AG10803 (cell line): ENCODE results near the gene ADARB2.

Experiments
- DNase-seq: peaks from one replicate; pipeline ENCODE4 v3.0.0; 2010; ENCODE audit warnings: low read depth
- H3K4me3 ChIP-seq: 2 replicates; pipeline ENCODE4 v1.5.1; 2011; ENCODE audit warnings: mild to moderate bottlenecking, low read length, control low read depth
- TF ChIP-seq, protein P1 (sequence below): conservative IDR thresholded peaks from 2 replicates; pipeline ENCODE4 v1.5.1; 2011; ENCODE audit warnings: mild to moderate bottlenecking, low read length, control low read depth, inconsistent platforms

ADARB2 gene

DNA sequence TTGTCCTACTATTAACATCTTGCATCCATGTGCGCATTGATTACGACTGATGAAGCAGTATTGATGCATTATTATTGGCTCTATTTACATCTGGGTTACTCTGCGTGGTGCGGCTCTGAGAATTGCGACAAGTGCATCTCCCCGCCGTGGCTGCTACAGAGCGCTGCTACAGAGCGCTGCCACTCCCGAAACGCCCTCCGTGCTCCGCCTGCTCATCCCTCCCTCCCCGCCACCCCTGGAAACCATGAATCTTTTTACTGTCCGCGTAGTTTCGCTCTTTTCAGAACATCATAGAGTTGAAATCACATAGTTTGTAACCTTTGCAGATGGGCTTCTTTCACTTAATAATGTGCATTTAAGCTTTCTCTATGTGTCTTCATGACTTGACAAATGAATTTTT is 74.1 kb downstream of the ADARB2 start:
- H3K4me3 ChIP-seq: no peak overlapping the region
- DNase-seq: no peak
- TF ChIP-seq, protein P1, sequence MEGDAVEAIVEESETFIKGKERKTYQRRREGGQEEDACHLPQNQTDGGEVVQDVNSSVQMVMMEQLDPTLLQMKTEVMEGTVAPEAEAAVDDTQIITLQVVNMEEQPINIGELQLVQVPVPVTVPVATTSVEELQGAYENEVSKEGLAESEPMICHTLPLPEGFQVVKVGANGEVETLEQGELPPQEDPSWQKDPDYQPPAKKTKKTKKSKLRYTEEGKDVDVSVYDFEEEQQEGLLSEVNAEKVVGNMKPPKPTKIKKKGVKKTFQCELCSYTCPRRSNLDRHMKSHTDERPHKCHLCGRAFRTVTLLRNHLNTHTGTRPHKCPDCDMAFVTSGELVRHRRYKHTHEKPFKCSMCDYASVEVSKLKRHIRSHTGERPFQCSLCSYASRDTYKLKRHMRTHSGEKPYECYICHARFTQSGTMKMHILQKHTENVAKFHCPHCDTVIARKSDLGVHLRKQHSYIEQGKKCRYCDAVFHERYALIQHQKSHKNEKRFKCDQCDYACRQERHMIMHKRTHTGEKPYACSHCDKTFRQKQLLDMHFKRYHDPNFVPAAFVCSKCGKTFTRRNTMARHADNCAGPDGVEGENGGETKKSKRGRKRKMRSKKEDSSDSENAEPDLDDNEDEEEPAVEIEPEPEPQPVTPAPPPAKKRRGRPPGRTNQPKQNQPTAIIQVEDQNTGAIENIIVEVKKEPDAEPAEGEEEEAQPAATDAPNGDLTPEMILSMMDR: no peak

- no peak overlapping the region for H3K4me3 ChIP-seq
- TF ChIP-seq, protein P1: no peak
- no peak for DNase-seq
Measured at GRCh38 chr10:1662438-1663025, 74.8 kb downstream of the ADARB2 start.

- TF ChIP-seq, protein P1: no peak
- H3K4me3 ChIP-seq: no peak overlapping the region
- no peak for DNase-seq
Measured at GRCh38 chr10:1661859-1662437, 75.4 kb downstream of the ADARB2 start.

GRCh38 chr10:1661416-1661815 is 75.9 kb downstream of the ADARB2 start:
- no peak overlapping the region for H3K4me3 ChIP-seq
- DNase-seq: no peak
- TF ChIP-seq, protein P1: no peak

DNA sequence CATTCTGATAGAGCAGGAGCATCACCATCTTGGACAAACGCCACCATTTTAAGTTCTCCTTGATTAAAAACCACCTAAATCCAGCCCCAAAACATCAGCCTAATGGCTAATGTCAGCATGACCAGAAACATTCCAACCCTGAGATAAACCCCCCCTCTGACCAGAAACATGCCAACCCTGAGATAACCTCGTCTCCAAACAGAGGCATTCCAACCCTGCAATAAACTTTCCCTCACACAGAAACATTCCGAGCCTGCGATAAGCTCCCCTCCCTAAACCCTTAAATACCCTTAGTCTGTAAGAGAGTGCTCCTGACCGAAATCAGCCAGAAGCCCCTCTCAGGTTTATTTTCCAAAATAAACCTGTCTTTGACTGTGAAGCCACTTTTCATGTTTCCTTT is 76.5 kb downstream of the ADARB2 start:
- no peak for DNase-seq
- TF ChIP-seq, protein P1: no peak
- no peak overlapping the region for H3K4me3 ChIP-seq

DNA sequence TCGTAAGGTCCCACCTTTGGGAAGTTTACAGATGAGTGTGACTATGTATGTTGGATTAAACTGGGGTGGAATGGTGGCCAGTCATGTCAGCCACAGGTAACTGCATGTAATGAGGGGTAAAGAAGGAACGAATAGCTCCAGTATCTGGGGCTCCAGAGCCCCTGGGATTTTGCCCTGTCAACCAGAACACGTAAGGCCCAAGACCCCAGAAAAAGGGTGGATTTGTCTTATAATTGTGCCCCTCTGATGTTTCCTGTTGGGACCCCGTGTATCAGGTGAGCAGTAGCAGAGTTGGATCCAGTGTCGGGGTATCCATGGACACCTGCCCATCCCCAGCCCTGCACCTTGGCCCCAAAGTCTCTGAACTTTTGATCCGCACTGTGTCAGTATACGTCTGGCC is 76.9 kb downstream of the ADARB2 start:
- TF ChIP-seq, protein P1: no peak
- no peak for DNase-seq
- H3K4me3 ChIP-seq: no peak overlapping the region

- TF ChIP-seq, protein P1: no peak
- no peak for DNase-seq
- H3K4me3 ChIP-seq: no peak overlapping the region
Measured at GRCh38 chr10:1659221-1659791, 78.0 kb downstream of the ADARB2 start.
